Measurements from ENCODE around the gene FAM3D.
A peak's percentile ranks its signal among the peaks of the same experiment; 100 is the strongest.

The FAM3D gene

DNA sequence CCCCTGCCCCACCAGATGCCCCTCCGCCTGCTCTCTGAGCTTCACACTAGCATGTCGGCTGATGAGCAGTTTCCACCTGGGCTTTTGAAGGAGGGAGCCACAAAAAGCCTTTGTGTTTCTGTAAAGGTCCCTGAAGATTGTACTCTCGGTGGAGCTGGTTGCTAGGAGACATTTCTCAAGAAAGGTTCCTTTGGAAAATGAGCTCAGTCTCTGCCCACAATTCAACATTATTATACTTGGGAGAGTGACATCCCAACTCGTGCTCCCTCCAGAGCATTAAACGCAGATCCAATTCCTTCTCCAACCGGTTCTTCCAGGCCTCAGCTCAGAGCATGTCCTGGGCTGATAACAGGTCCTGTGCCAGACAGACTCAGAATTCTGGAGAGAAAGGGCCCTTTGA lies 62.5 kb downstream of the FAM3D start:
- H3K36me3 ChIP-seq (ENCODE audit: control insufficient read depth, insufficient read depth, low read length) = no peaks in the 10 kb centered on the region
- no peak overlapping the region for H3K4me3 ChIP-seq (ENCODE audit: low read depth, low read length)
- H3K9me3 ChIP-seq (ENCODE audit: control insufficient read depth, insufficient read depth, low read length) = no peaks in the 10 kb centered on the region
- H3K4me1 ChIP-seq (ENCODE audit: control insufficient read depth, insufficient read depth, low read length) = no peaks in the 10 kb centered on the region
- H3K9ac ChIP-seq (ENCODE audit: low read depth, low read length) = no peak overlapping the region
- H3K27me3 ChIP-seq (ENCODE audit: control insufficient read depth, insufficient read depth, low read length) = no peaks in the 10 kb centered on the region

DNA sequence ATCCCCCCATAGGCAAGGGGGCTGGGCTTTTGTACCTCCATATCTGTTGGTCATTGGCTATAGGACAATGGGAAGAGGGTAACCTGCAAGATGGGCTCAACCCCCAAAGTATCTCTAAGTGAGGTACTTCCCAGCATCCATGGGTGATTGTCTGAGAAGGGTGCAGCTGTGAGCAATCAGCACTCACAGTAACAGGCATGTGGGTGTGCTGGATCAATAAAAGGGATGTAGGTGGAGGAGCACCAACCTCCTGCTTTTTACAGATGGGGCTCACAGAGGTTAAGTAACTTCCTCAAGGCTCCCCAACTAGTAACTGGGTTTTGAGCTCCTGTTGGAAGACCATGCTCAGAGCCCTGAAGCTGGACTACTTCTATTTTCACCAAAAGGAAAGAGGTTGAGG lies 63.0 kb downstream of the FAM3D start:
- no peaks in the 10 kb centered on the region for H3K27me3 ChIP-seq (ENCODE audit: control insufficient read depth, insufficient read depth, low read length)
- no peak overlapping the region for H3K9ac ChIP-seq (ENCODE audit: low read depth, low read length)
- H3K4me1 ChIP-seq (ENCODE audit: control insufficient read depth, insufficient read depth, low read length) = no peaks in the 10 kb centered on the region
- no peak overlapping the region for H3K4me3 ChIP-seq (ENCODE audit: low read depth, low read length)
- H3K36me3 ChIP-seq (ENCODE audit: control insufficient read depth, insufficient read depth, low read length) = no peaks in the 10 kb centered on the region
- H3K9me3 ChIP-seq (ENCODE audit: control insufficient read depth, insufficient read depth, low read length) = no peaks in the 10 kb centered on the region

DNA sequence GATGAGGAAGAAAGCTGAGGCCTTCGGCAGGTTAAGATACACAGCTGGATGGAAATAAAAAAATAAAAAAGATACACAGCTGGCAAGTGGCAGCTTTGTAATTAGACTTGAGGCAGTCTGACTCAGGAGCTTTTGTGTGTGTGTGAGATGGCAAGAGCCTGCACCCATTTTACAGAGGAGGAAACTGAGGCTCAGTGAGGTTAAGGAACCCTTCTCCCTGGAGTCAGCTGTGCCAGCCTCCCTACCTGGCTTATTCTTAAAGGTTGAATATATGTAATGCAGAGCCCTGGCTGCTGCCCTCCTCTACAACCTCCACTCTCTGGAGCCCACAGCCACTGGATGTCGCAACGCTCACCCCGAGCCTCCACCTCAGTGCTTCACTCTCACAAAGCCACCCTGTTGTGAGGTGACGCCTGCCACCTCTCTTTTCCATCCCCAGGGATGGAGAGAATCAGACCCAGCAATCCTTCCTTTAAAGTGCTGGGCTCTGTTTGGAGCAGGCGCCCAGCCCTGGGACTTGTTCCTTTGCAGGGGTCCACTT lies 68.7 kb downstream of the FAM3D start:
- H3K4me1 ChIP-seq (ENCODE audit: control insufficient read depth, insufficient read depth, low read length) = no peaks in the 10 kb centered on the region
- H3K9me3 ChIP-seq (ENCODE audit: control insufficient read depth, insufficient read depth, low read length) = no peaks in the 10 kb centered on the region
- H3K36me3 ChIP-seq (ENCODE audit: control insufficient read depth, insufficient read depth, low read length) = no peaks in the 10 kb centered on the region
- H3K27me3 ChIP-seq (ENCODE audit: control insufficient read depth, insufficient read depth, low read length) = no peaks in the 10 kb centered on the region
- no peak overlapping the region for H3K4me3 ChIP-seq (ENCODE audit: low read depth, low read length)
- H3K9ac ChIP-seq (ENCODE audit: low read depth, low read length) = no peak overlapping the region

DNA sequence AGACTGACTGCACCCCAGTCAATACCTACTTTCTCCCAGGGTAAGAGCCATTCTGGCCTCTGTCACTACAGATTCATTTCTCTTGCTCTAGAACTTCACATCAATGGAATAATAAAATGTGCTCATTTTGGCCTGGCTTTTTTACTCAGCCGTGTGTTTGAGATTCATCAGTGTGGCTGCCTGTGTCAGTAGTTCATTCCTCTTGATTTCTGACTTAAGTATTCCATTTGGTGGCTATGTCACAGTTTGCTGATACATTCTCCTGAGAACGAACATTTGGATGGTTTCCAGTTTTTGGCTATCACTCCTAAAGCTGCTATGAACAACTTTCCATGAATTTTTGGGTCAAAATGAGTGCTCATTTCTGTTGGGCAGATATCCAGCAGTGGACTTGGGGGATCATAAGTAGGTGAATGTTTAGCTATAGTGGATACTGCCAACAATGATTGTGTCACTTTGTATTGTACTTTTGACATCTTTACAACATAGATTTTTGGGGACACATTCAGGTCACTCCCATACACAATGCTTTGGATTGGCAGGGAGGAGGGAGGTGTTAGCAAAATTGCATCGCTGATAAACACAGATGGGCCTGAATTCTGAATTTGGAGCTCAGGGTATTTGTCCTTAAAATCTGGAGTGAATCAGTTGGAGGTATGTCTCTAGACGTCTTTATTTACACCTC lies 69.6 kb downstream of the FAM3D start:
- Histone ChIP-seq H3K36me3 (ENCODE audit: control insufficient read depth, insufficient read depth, low read length) (no peaks in the 10 kb centered on the region), H3K27me3 (ENCODE audit: control insufficient read depth, insufficient read depth, low read length) (no peaks in the 10 kb centered on the region), H3K9ac (ENCODE audit: low read depth, low read length) (no peak overlapping the region), H3K9me3 (ENCODE audit: control insufficient read depth, insufficient read depth, low read length) (no peaks in the 10 kb centered on the region), H3K4me3 (ENCODE audit: low read depth, low read length) (no peak overlapping the region), H3K4me1 (ENCODE audit: control insufficient read depth, insufficient read depth, low read length) (no peaks in the 10 kb centered on the region)

DNA sequence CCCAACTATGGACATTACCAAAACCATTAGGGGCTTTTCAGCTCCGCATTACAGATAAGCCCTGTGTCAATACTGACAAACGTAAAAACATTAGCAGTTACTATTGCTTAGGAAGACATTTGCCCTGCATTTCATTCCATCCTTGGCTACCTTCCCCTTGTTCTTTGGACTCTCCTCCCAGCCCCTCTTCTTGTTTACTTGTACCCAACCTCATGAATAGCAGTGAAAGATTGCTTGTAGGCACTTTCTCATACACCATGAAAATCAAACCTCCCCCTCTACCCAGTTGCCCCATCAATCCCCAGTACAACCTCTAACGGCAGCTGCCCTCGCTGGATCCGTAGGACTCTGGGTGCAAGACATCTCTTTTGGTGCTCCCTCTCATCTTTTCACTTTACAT lies 72.5 kb downstream of the FAM3D start:
- H3K9ac ChIP-seq (ENCODE audit: low read depth, low read length) = no peak overlapping the region
- H3K4me3 ChIP-seq (ENCODE audit: low read depth, low read length) = no peak overlapping the region
- no peaks in the 10 kb centered on the region for H3K4me1 ChIP-seq (ENCODE audit: control insufficient read depth, insufficient read depth, low read length)
- no peaks in the 10 kb centered on the region for H3K9me3 ChIP-seq (ENCODE audit: control insufficient read depth, insufficient read depth, low read length)
- H3K36me3 ChIP-seq (ENCODE audit: control insufficient read depth, insufficient read depth, low read length) = no peaks in the 10 kb centered on the region
- no peaks in the 10 kb centered on the region for H3K27me3 ChIP-seq (ENCODE audit: control insufficient read depth, insufficient read depth, low read length)

DNA sequence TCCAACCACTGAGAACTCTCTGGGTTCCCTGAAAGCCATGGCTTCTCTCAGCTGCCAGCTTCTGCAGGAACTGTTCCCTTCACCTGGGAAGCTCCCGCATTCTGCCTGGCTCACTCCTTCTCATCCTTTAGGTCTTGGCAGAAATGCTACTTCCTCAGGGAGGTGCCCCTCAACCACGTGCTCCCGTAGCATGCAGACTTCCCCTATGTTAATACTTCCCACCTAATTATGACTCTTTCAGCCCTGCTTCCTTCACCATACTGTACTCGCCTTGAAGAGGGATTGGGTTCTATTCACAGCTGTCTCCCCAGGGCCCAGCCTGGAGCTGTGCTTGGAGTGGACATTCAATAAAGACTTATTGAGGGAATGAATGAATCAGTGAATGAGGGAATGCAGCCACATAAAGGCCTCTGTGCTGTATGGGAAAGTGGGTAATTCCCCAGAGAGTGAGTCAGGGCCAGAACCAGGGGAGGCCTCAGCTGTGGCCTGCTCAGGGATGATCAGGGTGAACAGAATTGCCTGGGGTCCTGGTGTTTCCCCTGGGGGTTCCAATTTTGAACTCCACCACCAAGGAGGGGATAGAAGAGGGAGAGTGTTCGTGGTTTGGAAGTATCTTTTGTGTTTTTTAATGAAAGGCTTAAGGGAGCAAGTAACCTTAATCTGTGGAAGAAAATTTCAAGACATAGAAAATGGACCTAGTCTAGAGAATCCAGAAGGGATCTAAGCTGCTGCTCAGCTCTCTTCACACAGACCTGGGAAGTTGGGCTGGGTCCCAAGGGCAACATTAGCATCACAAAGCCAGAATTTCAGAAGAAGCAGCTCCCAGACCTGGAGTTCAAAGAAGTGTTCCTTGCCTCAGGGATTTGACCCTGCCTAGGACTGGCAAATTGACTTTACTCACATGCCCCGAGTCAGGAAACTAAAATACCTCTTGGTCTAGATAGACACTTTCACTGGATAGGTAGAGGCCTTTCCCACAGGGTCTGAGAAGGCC lies 74.8 kb downstream of the FAM3D start:
- Histone ChIP-seq H3K4me3 (ENCODE audit: low read depth, low read length) (no peak overlapping the region), H3K9ac (ENCODE audit: low read depth, low read length) (no peak overlapping the region), H3K27me3 (ENCODE audit: control insufficient read depth, insufficient read depth, low read length) (peaks cover 9% of the 10 kb centered on the region), H3K9me3 (ENCODE audit: control insufficient read depth, insufficient read depth, low read length) (no peaks in the 10 kb centered on the region), H3K4me1 (ENCODE audit: control insufficient read depth, insufficient read depth, low read length) (no peaks in the 10 kb centered on the region), H3K36me3 (ENCODE audit: control insufficient read depth, insufficient read depth, low read length) (no peaks in the 10 kb centered on the region)

DNA sequence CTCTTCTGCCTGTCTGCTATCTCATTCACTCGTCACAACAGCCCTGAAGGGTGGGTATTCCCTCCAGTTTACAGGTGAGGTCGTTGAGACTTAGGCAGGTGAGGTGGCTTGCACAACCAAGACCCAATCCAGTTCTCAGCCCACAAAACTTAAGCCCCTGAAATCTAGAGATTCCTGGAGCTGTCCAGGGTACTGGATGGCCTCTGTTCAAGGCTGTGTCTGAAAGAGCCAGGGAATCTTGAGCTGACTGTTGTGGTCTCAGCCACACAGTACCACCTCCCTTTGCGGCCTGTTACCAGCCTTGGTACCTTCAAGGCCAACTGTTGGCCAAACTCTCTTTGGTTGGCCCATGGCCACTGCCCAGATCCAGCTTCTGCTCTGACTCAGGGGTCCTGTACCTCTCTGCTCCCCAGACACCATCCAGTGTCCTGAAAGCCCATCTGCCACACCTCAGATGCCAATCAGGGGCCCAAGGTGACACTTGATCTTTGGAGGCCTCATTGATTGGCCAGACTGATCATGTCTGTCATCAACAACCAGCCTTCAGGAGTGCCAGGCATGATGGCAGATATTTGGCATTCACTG lies 78.5 kb downstream of the FAM3D start:
- peaks cover 39% of the 10 kb centered on the region for H3K27me3 ChIP-seq (ENCODE audit: control insufficient read depth, insufficient read depth, low read length)

DNA sequence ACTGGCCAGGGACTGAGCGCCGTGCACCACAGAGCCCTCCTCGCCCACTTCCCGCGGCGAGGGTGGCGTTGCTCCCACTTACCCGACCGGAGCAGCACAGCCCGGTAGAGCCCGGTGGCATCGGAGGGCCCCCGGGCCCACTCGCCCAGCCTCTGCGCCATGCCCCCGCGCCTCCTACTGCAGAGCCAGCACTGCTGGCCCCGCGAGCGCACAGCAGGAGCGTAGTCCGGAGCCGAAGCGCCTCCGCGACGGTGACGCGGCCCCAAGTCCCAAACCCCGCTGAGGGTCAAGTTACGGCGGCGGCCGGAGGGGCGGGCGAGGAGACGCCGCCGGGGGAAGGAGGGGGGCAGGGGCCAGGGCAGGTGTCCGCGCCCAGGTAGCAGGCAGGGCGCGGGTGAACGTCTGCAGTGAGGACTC lies 79.8 kb downstream of the FAM3D start:
- peak overlapping the region; percentile 46 for H3K4me3 ChIP-seq (ENCODE audit: low read depth, low read length)
- peaks cover 39% of the 10 kb centered on the region for H3K27me3 ChIP-seq (ENCODE audit: control insufficient read depth, insufficient read depth, low read length)
- H3K9me3 ChIP-seq (ENCODE audit: control insufficient read depth, insufficient read depth, low read length) = no peaks in the 10 kb centered on the region
- no peaks in the 10 kb centered on the region for H3K36me3 ChIP-seq (ENCODE audit: control insufficient read depth, insufficient read depth, low read length)
- peaks cover 8% of the 10 kb centered on the region for H3K4me1 ChIP-seq (ENCODE audit: control insufficient read depth, insufficient read depth, low read length)
- H3K9ac ChIP-seq (ENCODE audit: low read depth, low read length) = no peak overlapping the region

More for the DNA sequence above, 78.5 kb downstream of the FAM3D start:
- Histone ChIP-seq H3K4me3 (ENCODE audit: low read depth, low read length) (no peak overlapping the region), H3K4me1 (ENCODE audit: control insufficient read depth, insufficient read depth, low read length) (peaks cover 6% of the 10 kb centered on the region), H3K9ac (ENCODE audit: low read depth, low read length) (no peak overlapping the region), H3K9me3 (ENCODE audit: control insufficient read depth, insufficient read depth, low read length) (no peaks in the 10 kb centered on the region), H3K36me3 (ENCODE audit: control insufficient read depth, insufficient read depth, low read length) (no peaks in the 10 kb centered on the region)

DNA sequence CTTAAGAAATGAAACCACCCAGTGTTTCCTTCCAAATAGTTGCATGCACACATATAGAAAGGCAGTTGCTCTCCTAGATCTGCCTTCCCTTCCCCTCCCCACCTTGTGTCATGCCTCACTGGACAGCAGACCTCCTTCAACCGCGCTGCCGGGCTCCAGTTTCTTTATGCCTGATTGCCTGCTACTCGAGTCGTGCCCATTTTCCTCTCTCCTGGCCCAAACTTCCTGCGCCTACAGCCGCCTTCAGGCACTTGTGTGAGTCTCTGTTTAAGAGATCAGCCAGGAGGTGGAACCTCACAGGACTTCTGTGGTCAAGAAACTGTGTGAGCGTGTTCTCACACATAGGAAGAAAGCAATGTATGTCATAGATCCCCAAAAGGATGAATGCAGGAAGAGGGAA lies 80.6 kb downstream of the FAM3D start:
- H3K9ac ChIP-seq (ENCODE audit: low read depth, low read length) = no peak overlapping the region

DNA sequence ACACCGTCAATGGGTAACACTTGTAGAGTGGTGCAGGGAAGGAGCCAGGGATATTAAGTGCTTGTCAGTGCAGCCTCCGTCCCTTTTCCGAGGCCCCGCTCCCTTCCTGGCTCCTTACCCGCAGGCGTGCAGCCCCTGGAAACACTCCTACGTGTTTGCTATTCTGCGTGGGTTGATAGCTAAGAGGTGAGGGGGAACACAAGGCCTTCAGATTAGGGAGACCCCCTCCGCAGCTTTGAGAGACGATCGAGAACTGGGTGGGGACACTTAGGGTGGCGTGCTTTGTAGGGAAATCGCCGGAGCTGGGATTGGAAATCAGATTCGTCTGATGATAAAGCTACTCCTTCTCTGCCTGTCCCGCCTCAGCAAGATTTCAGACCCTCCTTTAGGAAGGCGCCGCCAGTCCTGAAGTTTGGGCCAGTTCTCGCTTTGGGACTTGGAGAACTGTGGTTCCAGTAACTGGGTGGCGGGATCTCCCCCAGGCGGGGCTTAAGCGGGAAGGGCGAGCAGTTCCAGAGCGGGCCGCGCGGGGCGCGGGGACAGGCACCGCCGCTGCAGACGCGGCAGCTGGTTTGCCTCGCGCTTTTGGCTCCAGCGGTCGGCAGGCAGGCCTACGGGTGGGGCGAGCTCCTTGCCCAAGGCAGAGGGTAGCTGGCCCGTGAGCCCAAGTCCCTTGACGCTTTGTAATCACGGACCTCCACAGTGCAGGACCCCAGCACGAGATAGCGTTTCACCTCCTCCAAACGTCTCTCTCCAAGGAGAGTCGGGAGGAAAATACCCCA lies 81.4 kb downstream of the FAM3D start:
- Histone ChIP-seq H3K4me3 (ENCODE audit: low read depth, low read length) (peak overlapping the region; percentile 45), H3K27me3 (ENCODE audit: control insufficient read depth, insufficient read depth, low read length) (peaks cover 39% of the 10 kb centered on the region), H3K4me1 (ENCODE audit: control insufficient read depth, insufficient read depth, low read length) (peaks cover 12% of the 10 kb centered on the region), H3K9ac (ENCODE audit: low read depth, low read length) (peak overlapping the region; percentile 2), H3K36me3 (ENCODE audit: control insufficient read depth, insufficient read depth, low read length) (no peaks in the 10 kb centered on the region), H3K9me3 (ENCODE audit: control insufficient read depth, insufficient read depth, low read length) (no peaks in the 10 kb centered on the region)

More for the DNA sequence above, 80.6 kb downstream of the FAM3D start:
- Histone ChIP-seq H3K4me1 (ENCODE audit: control insufficient read depth, insufficient read depth, low read length) (peaks cover 8% of the 10 kb centered on the region), H3K27me3 (ENCODE audit: control insufficient read depth, insufficient read depth, low read length) (peaks cover 39% of the 10 kb centered on the region), H3K4me3 (ENCODE audit: low read depth, low read length) (peak overlapping the region; percentile 12), H3K36me3 (ENCODE audit: control insufficient read depth, insufficient read depth, low read length) (no peaks in the 10 kb centered on the region), H3K9me3 (ENCODE audit: control insufficient read depth, insufficient read depth, low read length) (no peaks in the 10 kb centered on the region)

DNA sequence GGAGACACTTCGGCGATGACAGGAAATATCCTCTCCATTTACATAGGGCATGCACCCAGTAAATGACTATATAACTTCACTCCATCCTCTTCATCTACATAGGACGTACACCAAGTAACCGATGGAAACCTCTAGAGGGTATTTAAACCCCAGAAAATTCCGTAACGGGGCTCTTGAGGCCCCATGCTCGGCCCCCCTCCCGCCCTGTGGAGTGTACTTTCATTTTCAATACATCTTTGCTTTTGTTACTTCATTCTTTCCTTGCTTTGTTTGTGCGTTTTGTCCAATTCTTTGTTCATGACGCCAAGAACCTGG lies 81.9 kb downstream of the FAM3D start:
- peaks cover 12% of the 10 kb centered on the region for H3K4me1 ChIP-seq (ENCODE audit: control insufficient read depth, insufficient read depth, low read length)
- no peak overlapping the region for H3K9ac ChIP-seq (ENCODE audit: low read depth, low read length)
- H3K9me3 ChIP-seq (ENCODE audit: control insufficient read depth, insufficient read depth, low read length) = no peaks in the 10 kb centered on the region
- H3K4me3 ChIP-seq (ENCODE audit: low read depth, low read length) = peak overlapping the region; percentile 33
- no peaks in the 10 kb centered on the region for H3K36me3 ChIP-seq (ENCODE audit: control insufficient read depth, insufficient read depth, low read length)
- H3K27me3 ChIP-seq (ENCODE audit: control insufficient read depth, insufficient read depth, low read length) = peaks cover 39% of the 10 kb centered on the region
